AG09309 (cell line): ENCODE results near the gene BRDT.
"Not testable (repeated sequence)": the region's sequence is repeated elsewhere in the genome, so short reads cannot be mapped to it uniquely, and the experiment has no call there.

Experiments
- DNase-seq: peaks from one replicate; pipeline ENCODE4 v3.0.0-alpha.2; 2010; ENCODE audit warnings: low read depth
- H3K4me3 ChIP-seq: 2 replicates; pipeline ENCODE4 v1.5.1; 2011; ENCODE audit warnings: mild to moderate bottlenecking, low read depth, low read length, moderate library complexity; ENCODE audit not compliant: control insufficient read depth
- TF ChIP-seq, protein P1 (sequence below): IDR thresholded peaks from 2 replicates; pipeline ENCODE4 v1.5.1; 2011; ENCODE audit warnings: mild to moderate bottlenecking, low read depth, low read length, inconsistent platforms; ENCODE audit not compliant: insufficient read depth, control insufficient read depth; ENCODE audit errors: missing control alignments

The BRDT gene

DNA sequence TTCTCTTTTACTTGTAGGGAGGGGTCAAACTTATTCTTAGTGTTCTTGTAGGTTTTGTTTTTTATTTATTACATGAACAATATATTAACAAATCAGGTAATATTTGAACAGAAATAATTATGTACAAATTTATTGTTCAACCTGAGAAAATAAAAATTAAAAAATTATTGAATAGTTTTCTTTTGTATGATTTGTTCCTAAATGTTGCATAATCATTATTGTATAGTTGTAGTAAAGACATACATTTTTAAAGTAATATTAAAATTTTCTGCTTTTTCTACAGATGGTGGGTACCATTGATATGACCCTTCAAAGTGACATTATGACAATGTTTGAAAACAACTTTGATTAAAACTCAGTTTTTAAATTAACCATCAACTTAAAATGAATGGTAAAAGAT is 64.7 kb downstream of the BRDT start:
- no peak overlapping the region for H3K4me3 ChIP-seq
- no peak for DNase-seq
- TF ChIP-seq, protein P1, sequence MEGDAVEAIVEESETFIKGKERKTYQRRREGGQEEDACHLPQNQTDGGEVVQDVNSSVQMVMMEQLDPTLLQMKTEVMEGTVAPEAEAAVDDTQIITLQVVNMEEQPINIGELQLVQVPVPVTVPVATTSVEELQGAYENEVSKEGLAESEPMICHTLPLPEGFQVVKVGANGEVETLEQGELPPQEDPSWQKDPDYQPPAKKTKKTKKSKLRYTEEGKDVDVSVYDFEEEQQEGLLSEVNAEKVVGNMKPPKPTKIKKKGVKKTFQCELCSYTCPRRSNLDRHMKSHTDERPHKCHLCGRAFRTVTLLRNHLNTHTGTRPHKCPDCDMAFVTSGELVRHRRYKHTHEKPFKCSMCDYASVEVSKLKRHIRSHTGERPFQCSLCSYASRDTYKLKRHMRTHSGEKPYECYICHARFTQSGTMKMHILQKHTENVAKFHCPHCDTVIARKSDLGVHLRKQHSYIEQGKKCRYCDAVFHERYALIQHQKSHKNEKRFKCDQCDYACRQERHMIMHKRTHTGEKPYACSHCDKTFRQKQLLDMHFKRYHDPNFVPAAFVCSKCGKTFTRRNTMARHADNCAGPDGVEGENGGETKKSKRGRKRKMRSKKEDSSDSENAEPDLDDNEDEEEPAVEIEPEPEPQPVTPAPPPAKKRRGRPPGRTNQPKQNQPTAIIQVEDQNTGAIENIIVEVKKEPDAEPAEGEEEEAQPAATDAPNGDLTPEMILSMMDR: no peak

DNA sequence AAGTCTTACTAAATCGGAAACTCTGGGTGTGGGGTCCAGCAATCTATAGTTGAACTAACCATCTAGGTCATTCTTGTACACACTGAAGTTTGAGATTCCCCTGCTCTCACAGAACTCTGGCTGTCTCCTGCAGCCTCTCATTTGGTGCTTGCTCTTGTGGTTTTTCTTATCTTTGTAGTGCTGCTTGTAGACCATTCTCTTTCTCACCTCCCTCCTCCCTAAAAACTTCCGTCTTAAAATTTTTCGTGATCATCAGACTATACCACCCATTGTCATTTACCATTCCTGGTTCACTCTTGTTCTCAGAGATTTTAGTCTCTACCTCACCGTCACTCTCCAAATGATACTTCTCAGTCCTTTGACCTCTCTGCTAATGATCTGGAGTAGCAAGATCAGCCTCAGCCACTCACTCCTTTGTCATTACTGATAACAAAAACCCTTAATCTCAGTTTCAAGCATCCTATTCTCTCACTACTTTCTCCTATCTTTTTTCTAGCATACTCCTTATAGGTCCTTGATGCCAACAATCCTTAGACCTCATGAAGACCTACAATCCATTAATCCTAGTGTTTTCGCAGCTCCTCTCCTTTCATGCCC is 67.6 kb downstream of the BRDT start:
- no peak overlapping the region for H3K4me3 ChIP-seq
- TF ChIP-seq, protein P1: no peak
- no peak for DNase-seq

DNA sequence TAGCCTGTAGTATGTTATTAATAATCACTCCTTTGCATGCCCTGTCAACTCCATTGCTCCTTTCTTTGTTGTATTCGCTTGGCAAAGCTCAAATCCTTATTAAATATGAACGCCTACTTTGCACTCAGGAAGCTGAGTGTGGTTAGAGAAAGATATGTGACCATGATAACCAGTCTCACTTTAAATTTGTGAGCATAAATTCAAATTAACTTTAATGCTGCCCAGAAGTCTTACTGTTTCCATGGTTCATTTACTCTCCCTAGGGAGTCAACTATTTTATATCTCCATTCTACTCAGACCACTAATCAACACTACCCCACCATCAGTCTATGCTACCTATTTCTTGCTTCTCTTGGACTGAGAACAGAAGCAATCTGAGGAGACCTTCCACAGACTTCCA is 68.5 kb downstream of the BRDT start:
- H3K4me3 ChIP-seq: no peak overlapping the region
- DNase-seq: no peak
- TF ChIP-seq, protein P1: no peak

DNA sequence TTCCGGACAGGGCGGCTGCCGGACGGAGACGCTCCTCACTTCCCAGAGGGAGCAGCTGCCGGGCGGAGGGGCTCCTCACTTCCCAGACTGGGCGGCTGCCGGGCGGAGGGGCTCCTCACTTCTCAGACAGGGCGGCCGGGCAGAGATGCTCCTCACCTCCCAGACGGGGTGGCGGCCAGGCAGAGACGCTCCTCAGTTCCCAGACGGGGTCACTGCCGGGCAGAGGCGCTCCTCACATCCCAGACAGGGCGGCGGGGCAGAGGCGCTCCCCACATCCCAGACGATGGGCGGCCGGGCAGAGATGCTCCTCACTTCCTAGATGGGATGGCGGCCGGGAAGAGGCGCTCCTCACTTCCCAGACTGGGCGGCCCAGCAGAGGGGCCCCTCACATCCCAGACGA is 76.8 kb downstream of the BRDT start:
- not testable (repeated sequence) for DNase-seq, H3K4me3 ChIP-seq

DNA sequence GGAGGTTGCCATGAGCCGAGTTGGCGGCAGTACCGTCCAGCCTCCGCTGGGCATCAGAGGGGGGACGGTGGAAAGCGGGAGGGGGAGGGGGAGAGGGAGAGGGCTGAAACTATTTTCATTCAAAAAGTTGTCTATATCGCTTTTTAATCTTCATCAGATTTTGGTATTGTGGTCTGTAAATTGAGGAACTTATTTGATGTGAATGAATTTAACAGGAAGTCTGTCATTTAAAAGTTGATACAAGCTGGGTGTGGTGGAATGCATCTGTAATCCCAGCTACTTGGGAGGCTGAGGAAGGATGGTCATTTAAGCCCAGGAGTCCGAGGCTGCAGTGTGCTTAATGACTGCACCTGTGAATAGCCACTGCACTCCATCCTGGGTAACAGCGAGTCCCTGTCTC is 77.6 kb downstream of the BRDT start:
- no peak for DNase-seq
- no peak overlapping the region for H3K4me3 ChIP-seq
- TF ChIP-seq, protein P1: no peak

DNA sequence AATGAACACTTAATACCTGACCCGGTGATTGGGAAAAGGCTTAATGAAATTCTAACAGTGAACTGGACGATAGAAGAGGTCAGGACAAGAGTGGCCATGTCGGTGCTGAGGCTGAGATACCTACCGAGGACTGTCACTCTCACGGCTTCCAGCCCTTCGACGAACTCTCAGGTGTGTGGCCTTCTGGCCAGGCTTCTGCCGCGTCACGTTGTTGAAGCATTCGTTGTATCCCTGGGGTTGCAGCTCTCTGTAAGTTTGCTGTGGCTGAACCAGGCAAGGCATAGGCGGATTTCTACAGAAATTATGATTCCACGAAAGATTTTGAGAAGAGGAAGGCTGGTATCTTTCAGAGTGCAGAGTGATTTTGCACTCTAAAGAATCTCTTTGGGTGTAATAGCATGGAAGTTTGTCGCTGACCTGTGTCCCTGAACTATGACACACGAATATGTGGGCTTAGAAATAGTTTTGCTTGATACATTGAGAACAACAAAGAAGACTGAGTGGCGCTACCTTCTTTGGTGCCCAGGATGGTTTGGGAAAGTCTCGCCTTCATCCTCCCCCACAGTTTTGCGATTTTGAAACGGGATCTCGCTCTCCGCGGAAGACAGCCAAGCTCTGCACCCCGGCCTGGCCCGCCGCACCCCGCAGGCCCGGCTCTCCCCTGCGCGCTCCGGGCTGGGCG is 80.2 kb downstream of the BRDT start:
- TF ChIP-seq, protein P1: no peak
- H3K4me3 ChIP-seq: peak overlapping the region; percentile 34
- no peak for DNase-seq

DNA sequence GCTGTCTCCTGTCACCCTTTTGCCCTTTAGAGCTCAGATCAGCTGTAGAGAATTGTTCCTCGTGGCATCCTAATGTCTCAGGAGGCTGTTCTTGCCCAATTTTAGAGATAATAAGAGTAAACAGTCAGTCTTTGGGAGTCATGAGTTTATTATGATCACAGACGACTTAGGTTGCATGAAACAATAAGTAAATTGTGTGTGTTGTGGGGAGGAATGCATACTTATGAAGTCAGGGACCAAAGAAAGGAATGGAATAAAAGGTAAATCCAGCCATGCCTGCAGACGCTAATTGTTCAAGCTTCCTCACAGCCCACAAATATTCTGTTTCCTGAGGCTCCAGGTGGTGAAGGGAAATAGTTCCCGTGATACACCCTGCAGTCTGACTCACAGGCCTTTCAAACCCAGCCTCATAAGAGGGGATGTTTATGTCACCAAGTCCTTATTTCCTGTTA is 81.5 kb downstream of the BRDT start:
- H3K4me3 ChIP-seq: no peak overlapping the region
- TF ChIP-seq, protein P1: no peak
- no peak for DNase-seq
